ENCODE measurements around the gene RABGAP1L. TPM values are rescaled to one million over a fixed set of nuclear protein-coding genes. Genes with fewer than 3 reads are reported as not detected.

RABGAP1L gene
- total and polyA plus RNA-seq, 2 donors (not counting 3 experiments of a cell fraction or from before 2014, with no cell fraction given), result 6.4 to 22.2 TPM

DNA sequence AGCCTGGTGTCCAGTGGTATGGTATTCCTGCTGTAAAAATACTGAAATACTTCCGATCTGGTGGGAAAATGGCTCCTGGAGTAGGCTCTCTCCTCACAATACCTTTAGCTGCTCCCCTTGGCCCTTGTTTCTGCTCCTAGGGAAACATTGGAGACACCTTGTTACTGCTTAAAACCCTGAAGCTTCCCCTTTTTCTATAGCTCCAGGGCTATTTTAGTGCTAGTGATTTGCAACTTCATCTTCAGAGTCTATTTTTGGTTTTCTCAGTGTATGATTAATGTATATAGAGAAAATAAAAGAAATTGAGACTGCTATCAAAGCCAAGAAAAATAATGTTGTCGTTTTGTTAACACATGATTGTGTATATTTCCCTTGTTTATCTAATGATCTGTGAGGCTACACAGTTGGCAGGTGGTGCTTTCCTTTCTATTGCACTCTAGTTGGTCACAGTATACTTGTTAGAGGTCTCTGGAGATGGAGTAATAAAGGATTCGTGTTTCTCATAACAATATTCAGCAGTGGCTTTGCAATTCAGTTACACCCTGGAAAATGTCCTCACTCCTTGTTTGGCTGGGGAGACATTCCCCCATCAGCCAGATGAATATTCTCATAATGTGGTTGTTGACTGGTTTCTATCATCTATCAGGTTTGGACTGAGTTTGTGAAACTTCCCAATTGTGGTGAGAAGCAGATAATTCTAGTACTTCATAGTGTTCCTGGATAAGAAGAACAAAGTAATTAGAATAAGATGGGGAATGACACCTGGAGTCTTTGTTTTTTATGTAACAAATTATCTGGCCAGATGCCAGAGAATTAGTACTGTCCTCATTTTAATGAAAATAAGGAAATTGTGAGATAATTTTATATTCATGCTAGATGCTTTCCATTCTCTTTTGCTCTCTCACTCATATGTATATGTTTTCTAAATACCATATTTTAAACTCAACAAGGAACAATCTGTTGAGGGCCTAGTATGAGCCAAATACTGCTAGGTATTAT is 795.6 kb downstream of the RABGAP1L start:
- ChIA-PET POLR2A (no interaction called here), CTCF (interaction anchor here (0.6 kb wide), 3 partner anchors 10 to 23 kb away, joined by 3 read pairs; no protein-coding TSS in a partner anchor)
- Histone ChIP-seq H3K4me3 (replicated peaks in 1 of 3; ENCODE audit: insufficient read depth in 1 of 3, low read depth in 1 of 3, low read length in 3 of 3) (no peak overlapping the region), H3K9me3 (replicated peaks; ENCODE audit: control insufficient read depth, insufficient read depth, low read length) (no peaks in the 10 kb centered on the region), H3K9me1 (replicated peaks; ENCODE audit: control insufficient read depth, extremely low read depth, insufficient read depth, low read length) (no peaks in the 10 kb centered on the region), H3K27ac (ENCODE audit: insufficient read depth, low read depth, low read length) (no peak overlapping the region), H3K27me3 (ENCODE audit: control insufficient read depth in 2 of 2, insufficient read depth in 2 of 2, low read length in 2 of 2) (peaks cover 0 to 3% of the 10 kb centered on the region in 2 experiments), H2AFZ (ENCODE audit: low read depth, low read length) (no peak overlapping the region), H3K4me1 (ENCODE audit: control insufficient read depth, extremely low read depth, insufficient read depth, low read length) (no peaks in the 10 kb centered on the region), H4K20me1 (replicated peaks; ENCODE audit: control insufficient read depth, extremely low read depth, insufficient read depth, low read length) (no peaks in the 10 kb centered on the region), H3K4me2 (ENCODE audit: insufficient read depth, low read length) (no peak overlapping the region), H3K36me3 (ENCODE audit: control insufficient read depth in 2 of 2, extremely low read depth in 1 of 2, insufficient read depth in 2 of 2, low read length in 2 of 2) (no peaks in the 10 kb centered on the region), H3K79me2 (ENCODE audit: control insufficient read depth, insufficient read depth, low read length) (no peaks in the 10 kb centered on the region), H3K9ac (replicated peaks; ENCODE audit: extremely low read depth, insufficient read depth, low read length) (no peak overlapping the region)
- TF ChIP-seq CTCF (IDR thresholded peaks at IDR 0.05; ENCODE audit: extremely low read depth in 1 of 2, insufficient read depth in 1 of 2, low read depth in 1 of 2, low read length in 2 of 2), result no peak
- no peak for TF ChIP-seq JUN (IDR thresholded peaks at IDR 0.05; ENCODE audit: borderline replicate concordance, insufficient read depth, insufficient read length, low read depth)
- TF ChIP-seq POLR2A (IDR thresholded peaks at IDR 0.05; ENCODE audit: low read depth, low read length), result no peak
- TF ChIP-seq POLR2AphosphoS5 (IDR thresholded peaks at IDR 0.05; ENCODE audit: insufficient read depth, low read depth, low read length), result no peak
- TF ChIP-seq GATA2 (IDR thresholded peaks at IDR 0.05; ENCODE audit: insufficient read depth, insufficient read length, low read depth, low read length), result no peak
- intact Hi-C loops (cut with micrococcal nuclease), result loop anchor here (1.0 kb wide), 1 partner anchor 13 kb away; no protein-coding TSS in a partner anchor
- no TSS peak for BruUV-seq (replicated peaks)
- peak; percentile 47 for DNase-seq (ENCODE audit: low read depth, low spot score)
- FAIRE-seq, result no peak
- dilution Hi-C loops (cut with MboI; ENCODE audit: extremely low pct_ligation_motif_present, low sequenced_read_pairs), result no loop called here

All from endothelial cell of umbilical vein (primary cell).